ENCODE results near the gene PRDM16.

DNA sequence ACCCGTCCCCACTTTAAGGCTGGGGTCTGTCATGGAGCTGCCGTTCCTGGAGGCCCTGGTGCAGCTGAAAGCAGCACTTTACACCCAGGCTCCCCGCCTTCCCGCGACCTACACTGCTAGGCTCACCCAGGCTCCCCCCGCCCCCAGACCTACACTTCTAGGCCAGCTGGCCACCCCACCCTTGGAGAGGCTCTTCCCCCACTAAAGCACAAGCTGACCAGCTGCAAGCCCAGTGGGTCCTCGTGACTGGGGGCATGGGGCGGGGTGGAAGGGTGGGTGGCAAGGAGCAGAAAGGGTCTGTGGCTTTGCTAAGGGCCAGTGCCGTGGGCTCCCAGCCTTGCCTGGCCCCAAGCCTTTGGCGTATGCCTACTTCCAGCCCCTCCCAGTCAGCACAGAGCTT, 375.7 kb downstream of the PRDM16 start:
- TF ChIP-seq PAF1 (CRISPR knock-in tag; IDR thresholded peaks at IDR 0.05), result no peak
- TF ChIP-seq, protein P1, sequence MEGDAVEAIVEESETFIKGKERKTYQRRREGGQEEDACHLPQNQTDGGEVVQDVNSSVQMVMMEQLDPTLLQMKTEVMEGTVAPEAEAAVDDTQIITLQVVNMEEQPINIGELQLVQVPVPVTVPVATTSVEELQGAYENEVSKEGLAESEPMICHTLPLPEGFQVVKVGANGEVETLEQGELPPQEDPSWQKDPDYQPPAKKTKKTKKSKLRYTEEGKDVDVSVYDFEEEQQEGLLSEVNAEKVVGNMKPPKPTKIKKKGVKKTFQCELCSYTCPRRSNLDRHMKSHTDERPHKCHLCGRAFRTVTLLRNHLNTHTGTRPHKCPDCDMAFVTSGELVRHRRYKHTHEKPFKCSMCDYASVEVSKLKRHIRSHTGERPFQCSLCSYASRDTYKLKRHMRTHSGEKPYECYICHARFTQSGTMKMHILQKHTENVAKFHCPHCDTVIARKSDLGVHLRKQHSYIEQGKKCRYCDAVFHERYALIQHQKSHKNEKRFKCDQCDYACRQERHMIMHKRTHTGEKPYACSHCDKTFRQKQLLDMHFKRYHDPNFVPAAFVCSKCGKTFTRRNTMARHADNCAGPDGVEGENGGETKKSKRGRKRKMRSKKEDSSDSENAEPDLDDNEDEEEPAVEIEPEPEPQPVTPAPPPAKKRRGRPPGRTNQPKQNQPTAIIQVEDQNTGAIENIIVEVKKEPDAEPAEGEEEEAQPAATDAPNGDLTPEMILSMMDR (CRISPR knock-in tag; IDR thresholded peaks at IDR 0.05), result no peak
- no peak for TF ChIP-seq ZNF124 (CRISPR knock-in tag; IDR thresholded peaks at IDR 0.05)
- TF ChIP-seq, protein P2, sequence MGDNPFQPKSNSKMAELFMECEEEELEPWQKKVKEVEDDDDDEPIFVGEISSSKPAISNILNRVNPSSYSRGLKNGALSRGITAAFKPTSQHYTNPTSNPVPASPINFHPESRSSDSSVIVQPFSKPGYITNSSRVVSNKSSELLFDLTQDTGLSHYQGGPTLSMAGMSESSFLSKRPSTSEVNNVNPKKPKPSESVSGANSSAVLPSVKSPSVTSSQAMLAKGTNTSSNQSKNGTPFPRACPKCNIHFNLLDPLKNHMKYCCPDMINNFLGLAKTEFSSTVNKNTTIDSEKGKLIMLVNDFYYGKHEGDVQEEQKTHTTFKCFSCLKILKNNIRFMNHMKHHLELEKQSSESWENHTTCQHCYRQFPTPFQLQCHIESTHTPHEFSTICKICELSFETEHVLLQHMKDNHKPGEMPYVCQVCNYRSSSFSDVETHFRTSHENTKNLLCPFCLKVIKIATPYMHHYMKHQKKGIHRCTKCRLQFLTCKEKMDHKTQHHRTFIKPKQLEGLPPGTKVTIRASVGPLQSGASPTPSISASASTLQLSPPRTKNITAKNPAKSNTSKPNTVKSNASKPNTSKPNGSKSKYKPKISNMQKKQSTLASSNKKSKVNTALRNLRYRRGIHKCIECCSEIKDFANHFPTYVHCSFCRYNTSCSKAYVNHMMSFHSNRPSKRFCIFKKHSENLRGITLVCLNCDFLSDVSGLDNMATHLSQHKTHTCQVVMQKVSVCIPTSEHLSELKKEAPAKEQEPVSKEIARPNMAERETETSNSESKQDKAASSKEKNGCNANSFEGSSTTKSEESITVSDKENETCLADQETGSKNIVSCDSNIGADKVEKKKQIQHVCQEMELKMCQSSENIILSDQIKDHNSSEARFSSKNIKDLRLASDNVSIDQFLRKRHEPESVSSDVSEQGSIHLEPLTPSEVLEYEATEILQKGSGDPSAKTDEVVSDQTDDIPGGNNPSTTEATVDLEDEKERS (CRISPR knock-in tag; IDR thresholded peaks at IDR 0.05), result no peak
- TF ChIP-seq ZNF383 (CRISPR knock-in tag; IDR thresholded peaks at IDR 0.05; ENCODE audit: borderline replicate concordance), result no peak
